ENCODE measurements around the gene GSX2. TPM values are rescaled to one million over a fixed set of nuclear protein-coding genes. Genes with fewer than 3 reads are reported as not detected.
A peak's percentile ranks its signal among the peaks of the same experiment; 100 is the strongest.

Gene GSX2
- total and polyA plus RNA-seq, 2 experiments from 2014 or later, result not detected

DNA sequence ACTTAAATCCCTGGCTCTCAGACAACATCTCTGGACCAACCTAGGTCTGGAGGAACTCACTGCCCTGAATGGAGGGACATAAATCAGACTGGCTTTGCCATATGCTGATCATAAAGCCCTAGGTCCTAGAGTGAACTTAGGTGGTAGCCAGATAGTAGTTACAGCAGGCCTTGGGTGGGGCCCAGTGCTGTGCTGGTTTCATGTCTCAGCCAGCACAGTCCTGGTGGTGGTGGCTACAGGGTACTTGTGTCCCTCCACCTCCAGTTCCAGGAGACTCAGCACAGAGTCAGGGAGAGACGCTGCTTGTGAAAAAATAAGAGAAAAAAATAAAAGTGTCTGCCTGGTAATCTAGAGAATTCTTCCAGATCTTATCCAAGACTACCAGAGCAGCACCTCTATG is 40.3 kb downstream of the GSX2 start:
- WGBS, 2 experiments (ENCODE audit: low coverage in 1 of 2, low lambda C conversion rate in 2 of 2, missing lambda C conversion rate in 2 of 2), result 84 to 87% methylated on average over 1 of the region's 1 CpG
- no peaks in the 10 kb centered on the region for H3K79me2 ChIP-seq (ENCODE audit: insufficient read depth)
- in situ Hi-C loops (cut with MboI), result no loop called here
- H3K9me2 ChIP-seq (ENCODE audit: insufficient read depth), result no peaks in the 10 kb centered on the region
- no peaks in the 10 kb centered on the region for H3K4me1 ChIP-seq (ENCODE audit: insufficient read depth)
- no peak overlapping the region for H3K4me2 ChIP-seq (ENCODE audit: unreplicated experiment)
- no peaks in the 10 kb centered on the region for H3K27me3 ChIP-seq (replicated peaks; ENCODE audit: insufficient read depth)
- H4K20me1 ChIP-seq (ENCODE audit: insufficient read depth), result no peaks in the 10 kb centered on the region
- no peak for DNase-seq
- H3K36me3 ChIP-seq (ENCODE audit: low read depth), result no peaks in the 10 kb centered on the region
- TF ChIP-seq EZH2 (IDR thresholded peaks at IDR 0.05; ENCODE audit: insufficient read depth, poor library complexity, severe bottlenecking), result no peak
- no peak for TF ChIP-seq EZH2phosphoT487 (IDR thresholded peaks at IDR 0.05; ENCODE audit: insufficient read depth, low read depth)
- no peak overlapping the region for H3K4me3 ChIP-seq
- H3K9me3 ChIP-seq (ENCODE audit: low read depth), result no peaks in the 10 kb centered on the region
- no peak overlapping the region for H3K9ac ChIP-seq
- H3F3A ChIP-seq (ENCODE audit: insufficient read depth), result 0 out of 2 replicates have a peak, but pooled peaks cover 5% of the 10 kb centered on the region
- no peak overlapping the region for H2AFZ ChIP-seq
- no peak overlapping the region for H3K27ac ChIP-seq

DNA sequence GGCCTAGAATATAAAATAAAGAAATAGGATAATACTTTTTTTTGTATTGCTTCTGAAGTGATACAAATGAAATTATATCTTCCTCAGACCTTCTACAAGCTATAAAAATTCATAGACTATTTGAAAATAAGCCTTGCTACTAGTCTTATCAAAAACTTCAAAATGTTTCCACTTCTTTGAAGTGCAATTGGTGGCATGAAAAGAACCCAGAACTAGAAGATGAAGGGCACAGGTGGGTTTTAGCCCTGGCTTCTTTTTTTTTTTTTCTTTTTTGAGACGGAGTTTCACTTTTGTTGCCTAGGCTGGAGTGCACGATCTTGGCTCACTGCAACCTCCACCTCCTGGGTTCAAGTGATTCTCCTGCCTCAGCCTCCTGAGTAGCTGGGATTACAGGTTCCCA is 44.2 kb downstream of the GSX2 start:
- DNase-seq, result no peak
- Histone ChIP-seq H3K79me2 (ENCODE audit: insufficient read depth) (no peaks in the 10 kb centered on the region), H3K9me3 (ENCODE audit: low read depth) (no peaks in the 10 kb centered on the region), H3K36me3 (ENCODE audit: low read depth) (no peaks in the 10 kb centered on the region), H3K4me1 (ENCODE audit: insufficient read depth) (no peaks in the 10 kb centered on the region), H3F3A (ENCODE audit: insufficient read depth) (0 out of 2 replicates have a peak, but pooled peaks cover 6% of the 10 kb centered on the region), H3K9me2 (ENCODE audit: insufficient read depth) (no peaks in the 10 kb centered on the region), H2AFZ (no peak overlapping the region), H3K9ac (no peak overlapping the region), H3K27ac (no peak overlapping the region), H3K4me3 (no peak overlapping the region), H4K20me1 (ENCODE audit: insufficient read depth) (no peaks in the 10 kb centered on the region), H3K4me2 (ENCODE audit: unreplicated experiment) (no peak overlapping the region), H3K27me3 (replicated peaks; ENCODE audit: insufficient read depth) (no peaks in the 10 kb centered on the region)
- 94 to 95% methylated on average over 2 of the region's 2 CpGs for WGBS, 2 experiments (ENCODE audit: low coverage in 1 of 2, low lambda C conversion rate in 2 of 2, missing lambda C conversion rate in 2 of 2)
- TF ChIP-seq EZH2 (IDR thresholded peaks at IDR 0.05; ENCODE audit: insufficient read depth, poor library complexity, severe bottlenecking) (no peak), EZH2phosphoT487 (IDR thresholded peaks at IDR 0.05; ENCODE audit: insufficient read depth, low read depth) (no peak)
- in situ Hi-C loops (cut with MboI), result no loop called here

DNA sequence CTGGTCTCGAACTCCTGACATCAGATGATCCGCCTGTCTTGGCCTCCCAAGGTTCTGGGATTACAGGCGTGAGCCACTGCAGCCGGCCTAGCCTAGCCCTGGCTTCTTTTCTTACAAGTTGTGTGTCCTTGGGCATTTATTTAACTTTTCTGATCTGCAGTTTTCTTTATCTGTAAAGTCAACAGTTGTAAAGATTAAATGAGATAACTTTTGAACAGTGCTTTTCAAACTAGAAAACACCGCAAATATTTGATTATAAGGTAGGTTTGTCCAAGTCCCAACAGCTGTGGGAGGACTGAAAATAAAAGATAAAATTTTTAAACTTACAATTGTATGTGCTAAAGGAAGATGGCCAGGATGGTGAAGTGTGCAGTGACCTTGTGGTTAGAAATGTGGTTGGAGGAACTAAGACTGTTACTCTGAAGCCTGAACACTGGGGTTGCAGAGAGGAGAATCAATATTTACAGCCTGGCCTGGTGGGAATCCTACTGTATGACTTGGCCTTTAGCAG is 44.8 kb downstream of the GSX2 start:
- in situ Hi-C loops (cut with MboI), result no loop called here
- TF ChIP-seq EZH2phosphoT487 (IDR thresholded peaks at IDR 0.05; ENCODE audit: insufficient read depth, low read depth) (no peak), EZH2 (IDR thresholded peaks at IDR 0.05; ENCODE audit: insufficient read depth, poor library complexity, severe bottlenecking) (no peak)
- DNase-seq, result no peak
- Histone ChIP-seq H3K4me1 (ENCODE audit: insufficient read depth) (no peaks in the 10 kb centered on the region), H3K9me2 (ENCODE audit: insufficient read depth) (no peaks in the 10 kb centered on the region), H2AFZ (peak overlapping the region; percentile 7), H3K27me3 (replicated peaks; ENCODE audit: insufficient read depth) (no peaks in the 10 kb centered on the region), H3F3A (ENCODE audit: insufficient read depth) (0 out of 2 replicates have a peak, but pooled peaks cover 6% of the 10 kb centered on the region), H3K79me2 (ENCODE audit: insufficient read depth) (no peaks in the 10 kb centered on the region), H3K4me2 (ENCODE audit: unreplicated experiment) (no peak overlapping the region), H4K20me1 (ENCODE audit: insufficient read depth) (no peaks in the 10 kb centered on the region), H3K27ac (no peak overlapping the region), H3K36me3 (ENCODE audit: low read depth) (no peaks in the 10 kb centered on the region), H3K9me3 (ENCODE audit: low read depth) (no peaks in the 10 kb centered on the region), H3K9ac (no peak overlapping the region), H3K4me3 (no peak overlapping the region)
- 95 to 97% methylated on average over 5 of the region's 5 CpGs for WGBS, 2 experiments (ENCODE audit: low coverage in 1 of 2, low lambda C conversion rate in 2 of 2, missing lambda C conversion rate in 2 of 2)

DNA sequence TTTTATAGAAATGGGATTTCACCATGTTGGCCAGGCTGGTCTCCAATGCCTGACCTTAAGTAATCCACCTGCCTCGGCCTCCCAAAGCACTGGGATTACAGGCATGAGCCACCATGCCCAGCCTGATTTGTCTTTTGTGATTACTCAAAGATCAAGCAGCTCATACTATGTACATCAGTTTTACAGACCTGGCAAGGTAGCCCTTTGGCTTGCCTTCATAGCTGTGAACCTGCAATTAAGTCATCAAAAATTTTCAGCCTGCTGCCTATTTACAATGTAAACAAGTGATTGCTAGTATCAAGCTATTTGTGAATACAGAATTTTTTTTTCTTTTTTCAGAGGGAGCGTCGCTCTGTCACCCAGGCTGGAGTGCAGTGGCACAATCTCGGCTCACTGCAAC is 46.2 kb downstream of the GSX2 start:
- H3K27me3 ChIP-seq (replicated peaks; ENCODE audit: insufficient read depth), result no peaks in the 10 kb centered on the region
- no peaks in the 10 kb centered on the region for H3K79me2 ChIP-seq (ENCODE audit: insufficient read depth)
- no peaks in the 10 kb centered on the region for H4K20me1 ChIP-seq (ENCODE audit: insufficient read depth)
- no peaks in the 10 kb centered on the region for H3K9me2 ChIP-seq (ENCODE audit: insufficient read depth)
- H3F3A ChIP-seq (ENCODE audit: insufficient read depth), result 0 out of 2 replicates have a peak, but pooled peaks cover 6% of the 10 kb centered on the region
- no peak for DNase-seq
- in situ Hi-C loops (cut with MboI), result no loop called here
- H3K9me3 ChIP-seq (ENCODE audit: low read depth), result no peaks in the 10 kb centered on the region
- H3K36me3 ChIP-seq (ENCODE audit: low read depth), result no peaks in the 10 kb centered on the region
- no peak overlapping the region for H3K27ac ChIP-seq
- no peak overlapping the region for H3K9ac ChIP-seq
- H3K4me1 ChIP-seq (ENCODE audit: insufficient read depth), result no peaks in the 10 kb centered on the region
- TF ChIP-seq EZH2phosphoT487 (IDR thresholded peaks at IDR 0.05; ENCODE audit: insufficient read depth, low read depth) (no peak), EZH2 (IDR thresholded peaks at IDR 0.05; ENCODE audit: insufficient read depth, poor library complexity, severe bottlenecking) (no peak)
- WGBS, 2 experiments (ENCODE audit: low coverage in 1 of 2, low lambda C conversion rate in 2 of 2, missing lambda C conversion rate in 2 of 2), result 94 to 97% methylated on average over 4 of the region's 4 CpGs
- H2AFZ ChIP-seq, result no peak overlapping the region
- no peak overlapping the region for H3K4me2 ChIP-seq (ENCODE audit: unreplicated experiment)
- no peak overlapping the region for H3K4me3 ChIP-seq

DNA sequence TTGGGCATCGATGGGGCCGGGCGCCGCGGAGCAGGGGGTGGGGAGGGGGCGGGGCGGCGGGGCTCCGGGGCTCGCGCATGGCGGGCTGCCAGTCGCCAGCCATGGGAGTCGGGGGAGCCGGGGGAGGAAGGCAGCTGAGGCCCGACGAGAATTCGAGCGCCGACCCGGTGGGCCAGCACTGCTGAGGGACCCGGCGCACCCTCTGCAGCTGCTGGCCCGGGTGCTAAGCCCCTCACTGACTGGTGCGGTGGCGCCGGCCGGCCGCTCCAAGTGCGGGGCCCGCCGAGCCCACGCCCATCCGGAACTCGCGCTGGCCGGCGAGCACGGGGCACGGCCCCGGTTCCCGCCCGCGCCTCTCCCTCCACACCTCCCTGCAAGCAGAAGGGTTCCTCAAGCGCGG is 49.4 kb downstream of the GSX2 start:
- WGBS, 2 experiments (ENCODE audit: low coverage in 1 of 2, low lambda C conversion rate in 2 of 2, missing lambda C conversion rate in 2 of 2), result 42 to 44% methylated on average over 9 to 17 of the region's 46 CpGs
- no peak overlapping the region for H2AFZ ChIP-seq
- no peaks in the 10 kb centered on the region for H3K79me2 ChIP-seq (ENCODE audit: insufficient read depth)
- H3K4me3 ChIP-seq, result no peak overlapping the region
- no peak for DNase-seq
- H3K9me3 ChIP-seq (ENCODE audit: low read depth), result no peaks in the 10 kb centered on the region
- H3K4me1 ChIP-seq (ENCODE audit: insufficient read depth), result peaks cover 17% of the 10 kb centered on the region
- H3K27me3 ChIP-seq (replicated peaks; ENCODE audit: insufficient read depth), result no peaks in the 10 kb centered on the region
- H3F3A ChIP-seq (ENCODE audit: insufficient read depth), result peaks cover 17% of the 10 kb centered on the region
- no peak for TF ChIP-seq EZH2 (IDR thresholded peaks at IDR 0.05; ENCODE audit: insufficient read depth, poor library complexity, severe bottlenecking)
- TF ChIP-seq EZH2phosphoT487 (IDR thresholded peaks at IDR 0.05; ENCODE audit: insufficient read depth, low read depth), result no peak
- no peaks in the 10 kb centered on the region for H4K20me1 ChIP-seq (ENCODE audit: insufficient read depth)
- no peak overlapping the region for H3K4me2 ChIP-seq (ENCODE audit: unreplicated experiment)
- H3K27ac ChIP-seq, result no peak overlapping the region
- in situ Hi-C loops (cut with MboI), result no loop called here
- no peaks in the 10 kb centered on the region for H3K9me2 ChIP-seq (ENCODE audit: insufficient read depth)
- H3K36me3 ChIP-seq (ENCODE audit: low read depth), result no peaks in the 10 kb centered on the region
- no peak overlapping the region for H3K9ac ChIP-seq

Small RNA genes lying within 50 kb of the gene (small RNA-seq; reads per million reads assigned to genes)
- not detected for gene AC110792.1 (ENCODE audit: low read depth, low replicate concordance)

Other genes with a start within 250 kb of the GSX2 start
- 111 and 126 TPM in 2 replicates for gene CHIC2, start 35.6 kb upstream of the GSX2 start, total RNA-seq (2014; rRNA removed; shearing (Covaris generic))
- 137 and 142 TPM in 2 replicates for gene CHIC2, start 35.6 kb upstream of the GSX2 start, polyA plus RNA-seq (2016; fragmentation: Nextera tagmentation; extraction: Ambion mirVana)
- 225 and 275 TPM in 2 replicates for gene PDGFRA, start 129.1 kb downstream of the GSX2 start, total RNA-seq (2014; rRNA removed; shearing (Covaris generic))
- 107 and 109 TPM in 2 replicates for gene PDGFRA, start 129.1 kb downstream of the GSX2 start, polyA plus RNA-seq (2016; fragmentation: Nextera tagmentation; extraction: Ambion mirVana)

Data from GM23248 (cell line).